ENCODE measurements around the gene NEB. TPM values are rescaled to one million over a fixed set of nuclear protein-coding genes. Genes with fewer than 3 reads are reported as not detected.

The NEB gene
- total and polyA plus RNA-seq, 2 of the 4 experiments (the other 2 are of a cell fraction) = under 0.01 TPM; not detected in 1

GRCh38 chr2:151620761-151621160 lies 113.5 kb downstream of the NEB start:
- Histone ChIP-seq H3K4me2 (ENCODE audit: low read depth, low read length) (no peak overlapping the region), H3K4me3 (ENCODE audit: insufficient read depth, low read depth, low read length) (no peak overlapping the region), H2BK5ac (ENCODE audit: low read depth, low read length, poor library complexity, severe bottlenecking) (no peak overlapping the region), H4K91ac (ENCODE audit: insufficient read depth, low read depth, low read length) (no peak overlapping the region), H3K4ac (ENCODE audit: low read depth, low read length) (no peak overlapping the region), H2BK120ac (ENCODE audit: low read depth, low read length) (no peak overlapping the region), H2BK20ac (ENCODE audit: low read depth, low read length) (no peak overlapping the region), H3K27ac (ENCODE audit: insufficient read depth, low read length) (no peak overlapping the region), H2AK5ac (ENCODE audit: low read depth, low read length) (no peak overlapping the region), H2BK15ac (ENCODE audit: low read depth, low read length) (no peak overlapping the region), H3K9ac (ENCODE audit: low read depth, low read length) (no peak overlapping the region), H3K18ac (ENCODE audit: low read depth, low read length) (no peak overlapping the region), H3K14ac (replicated peaks; ENCODE audit: low read depth, low read length) (no peak overlapping the region), H3K9me1 (ENCODE audit: insufficient read depth, low read length) (peaks cover 3% of the 10 kb centered on the region; the same call in 1 of the 2 replicates), H3K56ac (ENCODE audit: extremely low read depth, insufficient read depth, low read length) (no peak overlapping the region), H3K4me1 (ENCODE audit: control insufficient read depth, insufficient read depth, low read length) (no peaks in the 10 kb centered on the region), H2AK9ac (replicated peaks; ENCODE audit: low read depth, low read length, poor library complexity) (no peak overlapping the region), H4K5ac (ENCODE audit: low read depth, low read length) (no peak overlapping the region), H4K20me1 (ENCODE audit: insufficient read depth, low read length) (no peaks in the 10 kb centered on the region), H2AFZ (replicated peaks; ENCODE audit: low read length, poor library complexity) (no peak overlapping the region), H3K79me1 (ENCODE audit: low read depth in 1 of 2, low read length in 2 of 2) (no peaks in the 10 kb centered on the region), H3K36me3 (ENCODE audit: control insufficient read depth, insufficient read depth, low read length) (no peaks in the 10 kb centered on the region), H4K8ac (ENCODE audit: low read depth in 2 of 2, low read length in 2 of 2) (no peak overlapping the region), H3K9me3 (ENCODE audit: control insufficient read depth, insufficient read depth, low read length) (no peaks in the 10 kb centered on the region), H3K23ac (ENCODE audit: low read depth, low read length) (no peak overlapping the region), H3K27me3 (ENCODE audit: control insufficient read depth, insufficient read depth, low read length) (no peaks in the 10 kb centered on the region)
- POLR2A ChIA-PET (ENCODE audit: unreplicated experiment) = no interaction called here
- DNase-seq = no peak
- TF ChIP-seq MXI1 (IDR thresholded peaks at IDR 0.05; ENCODE audit: borderline replicate concordance, low read depth, low read length) = no peak
- TF ChIP-seq, protein P1, sequence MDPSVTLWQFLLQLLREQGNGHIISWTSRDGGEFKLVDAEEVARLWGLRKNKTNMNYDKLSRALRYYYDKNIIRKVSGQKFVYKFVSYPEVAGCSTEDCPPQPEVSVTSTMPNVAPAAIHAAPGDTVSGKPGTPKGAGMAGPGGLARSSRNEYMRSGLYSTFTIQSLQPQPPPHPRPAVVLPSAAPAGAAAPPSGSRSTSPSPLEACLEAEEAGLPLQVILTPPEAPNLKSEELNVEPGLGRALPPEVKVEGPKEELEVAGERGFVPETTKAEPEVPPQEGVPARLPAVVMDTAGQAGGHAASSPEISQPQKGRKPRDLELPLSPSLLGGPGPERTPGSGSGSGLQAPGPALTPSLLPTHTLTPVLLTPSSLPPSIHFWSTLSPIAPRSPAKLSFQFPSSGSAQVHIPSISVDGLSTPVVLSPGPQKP (IDR thresholded peaks at IDR 0.05; ENCODE audit: borderline replicate concordance, low read depth, low read length) = no peak
- TF ChIP-seq RCOR1 (IDR thresholded peaks at IDR 0.05; ENCODE audit: insufficient replicate concordance, low read length) = no peak
- TF ChIP-seq, protein P2, sequence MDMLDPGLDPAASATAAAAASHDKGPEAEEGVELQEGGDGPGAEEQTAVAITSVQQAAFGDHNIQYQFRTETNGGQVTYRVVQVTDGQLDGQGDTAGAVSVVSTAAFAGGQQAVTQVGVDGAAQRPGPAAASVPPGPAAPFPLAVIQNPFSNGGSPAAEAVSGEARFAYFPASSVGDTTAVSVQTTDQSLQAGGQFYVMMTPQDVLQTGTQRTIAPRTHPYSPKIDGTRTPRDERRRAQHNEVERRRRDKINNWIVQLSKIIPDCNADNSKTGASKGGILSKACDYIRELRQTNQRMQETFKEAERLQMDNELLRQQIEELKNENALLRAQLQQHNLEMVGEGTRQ (IDR thresholded peaks at IDR 0.05; ENCODE audit: low read depth, low read length) = no peak
- TF ChIP-seq, protein P3, sequence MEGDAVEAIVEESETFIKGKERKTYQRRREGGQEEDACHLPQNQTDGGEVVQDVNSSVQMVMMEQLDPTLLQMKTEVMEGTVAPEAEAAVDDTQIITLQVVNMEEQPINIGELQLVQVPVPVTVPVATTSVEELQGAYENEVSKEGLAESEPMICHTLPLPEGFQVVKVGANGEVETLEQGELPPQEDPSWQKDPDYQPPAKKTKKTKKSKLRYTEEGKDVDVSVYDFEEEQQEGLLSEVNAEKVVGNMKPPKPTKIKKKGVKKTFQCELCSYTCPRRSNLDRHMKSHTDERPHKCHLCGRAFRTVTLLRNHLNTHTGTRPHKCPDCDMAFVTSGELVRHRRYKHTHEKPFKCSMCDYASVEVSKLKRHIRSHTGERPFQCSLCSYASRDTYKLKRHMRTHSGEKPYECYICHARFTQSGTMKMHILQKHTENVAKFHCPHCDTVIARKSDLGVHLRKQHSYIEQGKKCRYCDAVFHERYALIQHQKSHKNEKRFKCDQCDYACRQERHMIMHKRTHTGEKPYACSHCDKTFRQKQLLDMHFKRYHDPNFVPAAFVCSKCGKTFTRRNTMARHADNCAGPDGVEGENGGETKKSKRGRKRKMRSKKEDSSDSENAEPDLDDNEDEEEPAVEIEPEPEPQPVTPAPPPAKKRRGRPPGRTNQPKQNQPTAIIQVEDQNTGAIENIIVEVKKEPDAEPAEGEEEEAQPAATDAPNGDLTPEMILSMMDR (conservative IDR thresholded peaks at IDR 0.05; ENCODE audit: low read depth, low read length) = no peak
- no peak for TF ChIP-seq RFX5 (IDR thresholded peaks at IDR 0.05; ENCODE audit: low read depth, low read length)
- no peak for TF ChIP-seq MAZ (IDR thresholded peaks at IDR 0.05; ENCODE audit: borderline replicate concordance, low read depth, low read length)
- TF ChIP-seq BHLHE40 (IDR thresholded peaks at IDR 0.05; ENCODE audit: low read depth, low read length) = no peak
- no peak for TF ChIP-seq CEBPB (IDR thresholded peaks at IDR 0.05; ENCODE audit: low read depth, low read length)
- no peak for TF ChIP-seq NFE2L2 (IDR thresholded peaks at IDR 0.05; ENCODE audit: low read depth, low read length)
- TF ChIP-seq RAD21 (IDR thresholded peaks at IDR 0.05; ENCODE audit: low read length) = no peak
- no CpG with 5 or more reads among the region's 3 CpGs for WGBS, 2 experiments (ENCODE audit: extremely low coverage in 2 of 2, insufficient read length in 1 of 2)
- intact Hi-C loops (cut with micrococcal nuclease) = no loop called here
- dilution Hi-C loops (cut with HindIII; ENCODE audit: low sequenced_read_pairs, unreplicated experiment) = no loop called here
- no peak for ATAC-seq (ENCODE audit: low read depth)
- CTCF ChIA-PET = no interaction called here
- no TSS peak for BruUV-seq (replicated peaks)
- in situ Hi-C loops (cut with MboI; ENCODE audit: low sequenced_read_pairs) = no loop called here

Measured in IMR-90 (cell line).